NCI-H1694 treated with DMSO at 0.1 percent for 48 hours (cell line): ENCODE data around the gene PAX2.
A peak's percentile ranks its signal among the peaks of the same experiment; 100 is the strongest.

Experiments used
- DNase-seq: peaks from one replicate; lab custom pipeline; 2025; lab: John Stamatoyannopoulos, UW

PAX2 gene

DNA sequence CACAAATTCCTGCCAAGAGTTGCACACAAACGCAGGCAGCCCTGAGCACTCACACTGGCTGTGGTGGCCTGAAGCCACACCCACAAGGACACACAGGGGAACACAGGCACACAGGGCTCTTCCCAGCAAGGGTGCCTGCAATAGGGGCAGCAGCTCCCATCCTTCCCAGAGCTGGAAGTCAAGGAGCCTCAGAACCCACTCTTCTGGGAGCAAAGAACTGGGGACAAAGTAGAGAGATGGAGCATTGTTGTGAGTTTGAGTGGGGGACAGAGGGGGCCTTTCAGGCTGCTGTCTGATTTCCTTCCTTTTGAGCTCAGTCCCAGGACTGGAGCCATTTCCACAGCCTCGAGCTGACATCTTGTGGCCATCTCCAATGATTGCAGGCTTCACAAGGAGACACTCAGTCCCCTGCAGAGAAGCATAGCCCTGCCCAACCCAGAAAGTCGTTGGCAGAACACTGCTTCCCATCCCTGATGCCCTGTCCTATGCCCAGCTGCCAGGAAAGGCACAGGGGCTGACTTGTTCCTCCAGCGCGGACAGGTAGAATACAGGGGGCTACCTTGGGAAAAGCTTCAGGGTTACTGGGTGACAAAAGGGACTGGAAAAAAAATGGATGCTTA is 133.0 kb downstream of the PAX2 start:
- peak; percentile 78 for DNase-seq
